Ishikawa (cell line): Measurements from ENCODE around the gene ZNF579.

Experiments
- EP300 ChIP-seq: IDR thresholded peaks from 2 replicates; pipeline ENCODE4 v1.6.1; 2012; ENCODE audit warnings: borderline replicate concordance
- MAX ChIP-seq: IDR thresholded peaks from 2 replicates; pipeline ENCODE4 v1.6.1; 2012
- RAD21 ChIP-seq: IDR thresholded peaks from 2 replicates; pipeline ENCODE4 v1.6.1; 2012; ENCODE audit warnings: low read depth
- REST ChIP-seq: IDR thresholded peaks from 2 replicates; pipeline ENCODE4 v1.6.1; 2012; ENCODE audit warnings: low read depth, mild to moderate bottlenecking
- TCF12 ChIP-seq: IDR thresholded peaks from 2 replicates; pipeline ENCODE4 v1.6.1; 2012; ENCODE audit warnings: low read depth
- USF1 ChIP-seq: IDR thresholded peaks from 2 replicates; pipeline ENCODE4 v1.6.1; 2012
- YY1 ChIP-seq: IDR thresholded peaks from 2 replicates; pipeline ENCODE4 v1.6.1; 2012; ENCODE audit warnings: low read depth

- TF ChIP-seq MAX, result no peak
- no peak for TF ChIP-seq RAD21
- no peak for TF ChIP-seq REST
- TF ChIP-seq EP300, result no peak
- TF ChIP-seq YY1, result no peak
- TF ChIP-seq TCF12, result no peak
- no peak for TF ChIP-seq USF1
Measured at GRCh38 chr19:55622242-55622969, 41.8 kb upstream of the ZNF579 start.
